GM03348 (cell line): Measurements from ENCODE around the gene PHAF1.
A peak's percentile ranks its signal among the peaks of the same experiment; 100 is the strongest.

Experiments
- DNase-seq: peaks from one replicate; pipeline ENCODE4 v3.0.0; 2012; ENCODE audit warnings: low spot score

Gene PHAF1

GRCh38 chr16:67163164-67163998, 53.6 kb downstream of the PHAF1 start:
- no peak for DNase-seq

GRCh38 chr16:67163999-67164558, 54.3 kb downstream of the PHAF1 start:
- DNase-seq = no peak

GRCh38 chr16:67164599-67165061, 54.9 kb downstream of the PHAF1 start, which contains the start of gene HSF4:
TSS of gene HSF4 (plus strand) at chr16:67164745. CDS start at chr16:67164812, 67 bp downstream.
- DNase-seq = peak; percentile 77

GRCh38 chr16:67165121-67166078, 55.7 kb downstream of the PHAF1 start:
- no peak for DNase-seq

GRCh38 chr16:67166110-67166547, 56.4 kb downstream of the PHAF1 start:
- DNase-seq = no peak

GRCh38 chr16:67166598-67167168, 56.9 kb downstream of the PHAF1 start:
- DNase-seq = no peak

GRCh38 chr16:67167588-67167987, 57.8 kb downstream of the PHAF1 start:
- no peak for DNase-seq

- DNase-seq = no peak
Measured at GRCh38 chr16:67169011-67169451, 59.3 kb downstream of the PHAF1 start.

GRCh38 chr16:67169642-67170167, 60.0 kb downstream of the PHAF1 start:
- peak; percentile 37 for DNase-seq

GRCh38 chr16:67170168-67170948, 60.6 kb downstream of the PHAF1 start, which contains the start of gene NOL3:
TSS of gene NOL3 (plus strand) at chr16:67170538.
- peak; percentile 94 for DNase-seq

GRCh38 chr16:67170949-67171649, 61.4 kb downstream of the PHAF1 start:
- no peak for DNase-seq

GRCh38 chr16:67173323-67173722, 63.6 kb downstream of the PHAF1 start:
- DNase-seq = no peak

GRCh38 chr16:67173808-67174705, 64.3 kb downstream of the PHAF1 start:
- DNase-seq = peak; percentile 87

GRCh38 chr16:67174706-67175231, 65.0 kb downstream of the PHAF1 start:
- no peak for DNase-seq

- DNase-seq = no peak
Measured at GRCh38 chr16:67176662-67177061, 66.9 kb downstream of the PHAF1 start.

- DNase-seq = peak; percentile 61
Measured at GRCh38 chr16:67177743-67178699, 68.3 kb downstream of the PHAF1 start.

- DNase-seq = no peak
Measured at GRCh38 chr16:67179421-67180080, 69.8 kb downstream of the PHAF1 start.
